ENCODE measurements around the gene SLC36A4.
"Not testable (repeated sequence)": the region's sequence is repeated elsewhere in the genome, so short reads cannot be mapped to it uniquely, and the experiment has no call there.

Gene SLC36A4

GRCh38 chr11:93177891-93178290 is 19.9 kb downstream of the SLC36A4 start:
- H3K36me3 Mint-ChIP-seq (ENCODE audit: insufficient read depth); H3K4me3 Mint-ChIP-seq; H3K27ac Mint-ChIP-seq; H3K9me3 Mint-ChIP-seq; H3K27me3 Mint-ChIP-seq; H3K4me1 Mint-ChIP-seq (ENCODE audit: low read depth in 2 of 2); ATAC-seq (replicated peaks); DNase-seq: not testable (repeated sequence)

- DNase-seq: no peak
- Mint-ChIP-seq H3K27ac (no peak overlapping the region), H3K4me3 (no peak overlapping the region), H3K9me3 (no peaks in the 10 kb centered on the region), H3K4me1 (ENCODE audit: low read depth in 2 of 2) (peaks cover 0 to 3% of the 10 kb centered on the region in 2 donors), H3K36me3 (ENCODE audit: insufficient read depth) (no peaks in the 10 kb centered on the region), H3K27me3 (no peaks in the 10 kb centered on the region)
- ATAC-seq (replicated peaks): no peak
Measured at GRCh38 chr11:93169950-93170561, 27.7 kb downstream of the SLC36A4 start.

DNA sequence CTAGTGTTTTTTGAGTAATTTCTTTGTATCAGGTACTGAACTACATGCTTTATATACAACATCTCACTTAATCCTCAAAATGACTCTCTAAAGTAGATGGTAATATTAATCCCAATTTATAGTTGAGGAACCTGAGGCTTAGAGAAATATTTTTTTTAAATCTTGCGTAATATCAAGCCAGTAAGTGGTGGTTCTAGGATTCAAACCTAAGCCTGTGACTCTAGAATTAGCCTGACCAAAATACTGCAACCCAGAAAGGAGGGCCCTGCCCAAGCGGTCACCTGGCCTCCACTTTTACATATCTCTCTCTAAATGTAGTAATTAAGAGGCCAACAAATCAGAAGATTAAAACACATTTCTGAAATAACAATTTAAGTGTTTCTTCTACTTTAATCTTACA is 28.6 kb downstream of the SLC36A4 start:
- Mint-ChIP-seq H3K4me3 (no peak overlapping the region), H3K9me3 (no peaks in the 10 kb centered on the region), H3K27me3 (no peaks in the 10 kb centered on the region), H3K27ac (no peak overlapping the region), H3K4me1 (ENCODE audit: low read depth in 2 of 2) (peaks cover 0 to 3% of the 10 kb centered on the region in 2 donors), H3K36me3 (ENCODE audit: insufficient read depth) (peaks cover 7% of the 10 kb centered on the region)
- ATAC-seq (replicated peaks) (no peak), DNase-seq (no peak)

DNA sequence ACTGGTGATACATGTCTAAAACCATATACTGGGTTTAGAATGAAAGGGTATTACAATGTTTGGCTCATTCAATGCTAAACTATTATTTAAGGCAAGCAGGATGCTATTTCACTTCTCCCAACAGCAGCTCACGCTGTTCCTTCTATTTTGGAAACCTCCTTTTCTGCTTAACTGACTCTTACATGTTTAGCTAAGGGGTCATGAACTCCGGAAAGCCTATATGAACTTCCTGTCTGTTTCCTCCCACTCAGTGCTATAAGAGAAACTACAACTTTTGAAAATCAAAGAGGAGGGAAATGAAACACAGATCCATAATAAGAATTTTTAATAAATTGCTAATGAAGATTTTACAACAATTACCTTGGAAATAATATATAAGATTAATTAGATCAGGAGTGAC is 30.9 kb downstream of the SLC36A4 start:
- H3K4me3 Mint-ChIP-seq: no peak overlapping the region
- DNase-seq (no peak), ATAC-seq (replicated peaks) (no peak)
- no peaks in the 10 kb centered on the region for H3K27me3 Mint-ChIP-seq
- H3K9me3 Mint-ChIP-seq: no peaks in the 10 kb centered on the region
- peaks cover 0 to 3% of the 10 kb centered on the region in 2 donors for H3K4me1 Mint-ChIP-seq (ENCODE audit: low read depth in 2 of 2)
- no peak overlapping the region for H3K27ac Mint-ChIP-seq
- H3K36me3 Mint-ChIP-seq (ENCODE audit: insufficient read depth): peaks cover 13% of the 10 kb centered on the region

DNA sequence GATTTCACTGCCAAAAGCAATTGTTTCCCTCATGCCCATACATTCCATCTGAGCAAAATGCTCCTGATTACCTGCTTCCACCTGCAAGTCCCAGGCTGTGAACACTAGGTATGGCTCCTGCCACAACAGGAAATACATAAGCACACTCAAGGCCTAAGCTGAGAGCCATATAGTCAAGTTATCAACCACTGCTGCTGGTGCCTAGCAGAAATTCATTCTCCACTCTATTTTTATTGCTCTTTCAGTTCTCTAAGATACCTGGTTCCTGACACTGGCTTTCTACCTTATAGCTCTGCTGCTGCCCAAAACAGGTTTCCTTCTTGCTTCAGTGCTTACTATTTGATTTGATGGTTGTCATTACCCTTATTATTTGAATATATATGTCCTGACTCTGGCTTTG is 31.6 kb downstream of the SLC36A4 start:
- no peaks in the 10 kb centered on the region for H3K27me3 Mint-ChIP-seq
- no peak overlapping the region for H3K27ac Mint-ChIP-seq
- no peak overlapping the region for H3K4me3 Mint-ChIP-seq
- ATAC-seq (replicated peaks) (no peak), DNase-seq (no peak)
- H3K4me1 Mint-ChIP-seq (ENCODE audit: low read depth in 2 of 2): peaks cover 0 to 3% of the 10 kb centered on the region in 2 donors
- no peaks in the 10 kb centered on the region for H3K9me3 Mint-ChIP-seq
- H3K36me3 Mint-ChIP-seq (ENCODE audit: insufficient read depth): peaks cover 20% of the 10 kb centered on the region

DNA sequence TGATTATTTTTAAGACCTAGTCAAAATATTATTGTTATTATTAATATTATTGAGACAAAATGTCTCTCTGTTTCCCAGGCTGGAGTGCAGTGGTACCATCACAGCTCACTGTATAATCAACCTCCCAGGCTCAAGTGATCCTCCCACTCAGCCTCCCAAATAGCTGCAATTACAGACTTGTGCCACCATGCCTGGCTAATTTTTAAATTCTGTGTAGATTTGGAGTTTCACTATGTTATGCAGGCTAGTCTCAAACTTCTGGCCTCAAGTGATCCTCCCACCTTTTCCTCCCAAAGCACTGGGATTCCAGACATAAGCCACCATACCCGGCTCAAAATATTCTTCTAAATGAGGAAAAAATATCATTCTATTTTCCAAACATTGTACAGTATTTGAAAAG is 37.0 kb downstream of the SLC36A4 start:
- H3K4me3 Mint-ChIP-seq: no peak overlapping the region
- H3K27ac Mint-ChIP-seq: no peak overlapping the region
- DNase-seq: no peak
- H3K9me3 Mint-ChIP-seq: no peaks in the 10 kb centered on the region
- no peak for ATAC-seq (replicated peaks)
- H3K27me3 Mint-ChIP-seq: no peaks in the 10 kb centered on the region
- no peaks in the 10 kb centered on the region for H3K4me1 Mint-ChIP-seq (ENCODE audit: low read depth in 2 of 2)
- H3K36me3 Mint-ChIP-seq (ENCODE audit: insufficient read depth): peaks cover 20% of the 10 kb centered on the region

DNA sequence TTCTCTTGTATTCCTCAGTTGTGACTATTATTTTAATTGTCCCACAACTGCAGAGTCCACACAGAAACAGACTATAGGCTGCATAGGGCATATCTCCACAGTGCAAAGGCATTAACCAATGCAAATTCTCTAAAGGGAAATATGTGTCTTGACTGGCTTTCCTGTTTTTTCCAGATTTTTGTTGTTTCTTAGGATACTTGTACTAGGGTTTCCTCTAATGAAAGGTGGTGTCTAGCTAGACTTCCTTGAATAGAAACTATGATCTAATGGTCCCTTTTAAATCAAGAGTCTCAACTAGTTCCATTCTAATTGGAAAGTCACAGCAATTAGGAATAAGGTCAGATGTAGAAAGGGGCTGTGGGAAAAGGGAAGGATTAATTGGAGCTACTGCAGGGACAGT is 37.6 kb downstream of the SLC36A4 start:
- no peak for ATAC-seq (replicated peaks)

DNA sequence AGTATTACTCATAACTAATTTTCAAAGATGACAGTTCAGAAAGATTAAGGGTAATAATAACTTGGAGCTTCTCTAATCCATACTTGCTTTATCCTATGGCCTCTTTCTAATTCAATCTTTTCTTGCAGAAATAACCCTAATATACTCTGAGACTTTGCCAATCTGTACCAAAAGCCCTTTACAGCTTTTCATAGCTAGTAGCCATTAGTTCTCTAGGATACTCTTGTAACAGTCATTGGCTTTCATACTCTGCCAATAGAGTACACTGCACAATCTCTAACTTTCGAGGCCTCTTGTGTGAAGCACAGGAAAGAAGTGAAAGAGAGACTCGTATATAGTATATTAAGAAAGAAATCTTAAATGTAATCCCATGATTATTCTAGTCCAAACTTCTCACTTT is 38.1 kb downstream of the SLC36A4 start:
- peaks cover 18% of the 10 kb centered on the region for H3K36me3 Mint-ChIP-seq (ENCODE audit: insufficient read depth)
- H3K9me3 Mint-ChIP-seq: no peaks in the 10 kb centered on the region
- no peaks in the 10 kb centered on the region for H3K27me3 Mint-ChIP-seq
- DNase-seq: no peak
- H3K27ac Mint-ChIP-seq: no peak overlapping the region
- no peak overlapping the region for H3K4me3 Mint-ChIP-seq
- no peaks in the 10 kb centered on the region for H3K4me1 Mint-ChIP-seq (ENCODE audit: low read depth in 2 of 2)
- ATAC-seq (replicated peaks): no peak

More for the DNA sequence above, 37.6 kb downstream of the SLC36A4 start:
- Mint-ChIP-seq H3K9me3 (no peaks in the 10 kb centered on the region), H3K36me3 (ENCODE audit: insufficient read depth) (peaks cover 20% of the 10 kb centered on the region), H3K27ac (no peak overlapping the region), H3K4me1 (ENCODE audit: low read depth in 2 of 2) (no peaks in the 10 kb centered on the region), H3K27me3 (no peaks in the 10 kb centered on the region), H3K4me3 (no peak overlapping the region)
- DNase-seq: no peak

DNA sequence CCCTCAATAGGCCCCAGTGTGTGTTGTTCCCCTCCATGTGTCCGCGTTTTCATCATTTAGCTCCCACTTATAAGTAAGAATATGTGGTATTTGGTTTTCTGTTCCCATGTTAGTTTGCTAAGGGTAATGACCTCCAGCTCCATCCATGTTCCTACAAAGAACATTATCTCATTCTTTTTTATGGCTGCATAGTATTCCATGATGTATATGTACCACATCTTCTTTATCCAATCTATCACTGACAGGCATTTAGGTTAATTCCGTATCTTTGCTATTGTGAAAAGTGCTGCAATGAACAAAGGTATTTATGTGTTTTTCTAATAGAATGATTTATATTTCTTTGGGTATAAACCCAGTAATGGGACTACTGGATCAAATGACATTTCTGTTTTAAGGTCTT is 42.1 kb downstream of the SLC36A4 start:
- H3K36me3 Mint-ChIP-seq (ENCODE audit: insufficient read depth): no peaks in the 10 kb centered on the region
- H3K4me3 Mint-ChIP-seq: no peak overlapping the region
- ATAC-seq (replicated peaks) (no peak), DNase-seq (no peak)
- H3K27me3 Mint-ChIP-seq: no peaks in the 10 kb centered on the region
- H3K4me1 Mint-ChIP-seq (ENCODE audit: low read depth in 2 of 2): no peaks in the 10 kb centered on the region
- H3K27ac Mint-ChIP-seq: no peak overlapping the region
- H3K9me3 Mint-ChIP-seq: no peaks in the 10 kb centered on the region

DNA sequence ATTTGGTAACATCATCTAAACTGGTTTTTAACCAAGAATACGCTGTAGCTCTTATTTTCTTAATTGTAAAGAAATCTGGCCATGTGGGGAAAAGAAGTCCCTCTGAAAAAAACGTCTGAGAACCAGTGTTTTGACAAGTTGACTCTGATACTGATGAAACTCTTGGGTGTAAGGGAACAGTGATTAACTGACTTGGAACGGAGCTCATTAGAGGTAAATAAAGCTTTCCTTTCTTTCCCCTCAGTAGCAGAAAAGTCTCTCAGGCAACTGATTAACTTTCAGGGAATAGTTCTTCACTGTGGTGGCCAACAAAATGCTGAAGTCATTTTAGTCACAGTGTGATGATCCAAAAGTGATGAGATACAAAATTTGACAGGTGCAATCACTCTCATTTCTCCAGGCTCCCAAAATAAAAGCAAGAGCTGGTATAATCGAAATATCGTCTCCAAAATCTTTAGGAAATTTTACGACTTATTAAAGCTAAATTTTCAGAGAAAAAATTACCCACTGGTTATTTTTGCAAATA is 52.3 kb downstream of the SLC36A4 start:
- Mint-ChIP-seq H3K36me3 (ENCODE audit: insufficient read depth) (peaks cover 3% of the 10 kb centered on the region), H3K4me1 (ENCODE audit: low read depth in 2 of 2) (no peaks in the 10 kb centered on the region), H3K9me3 (no peaks in the 10 kb centered on the region), H3K4me3 (no peak overlapping the region), H3K27ac (no peak overlapping the region), H3K27me3 (no peaks in the 10 kb centered on the region)
- ATAC-seq (replicated peaks) (no peak), DNase-seq (no peak)

DNA sequence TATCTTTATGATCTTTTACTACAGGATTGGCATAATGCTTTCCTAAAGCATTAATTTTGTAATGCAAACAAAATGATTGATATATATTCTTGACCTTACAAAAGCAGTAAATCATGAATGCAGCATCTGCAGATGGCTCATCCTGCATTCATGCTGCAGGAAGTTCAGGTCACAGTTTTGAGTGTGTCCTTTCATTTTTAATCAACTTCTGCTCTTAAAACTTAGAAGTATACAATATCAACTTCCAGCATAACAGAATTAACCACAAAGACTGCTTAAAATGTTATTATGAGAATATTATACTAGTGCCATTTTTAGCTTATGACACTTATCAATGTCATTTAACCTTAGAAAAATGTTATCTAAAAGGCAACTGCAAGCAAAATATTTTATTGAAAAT is 54.0 kb downstream of the SLC36A4 start:
- H3K27ac Mint-ChIP-seq: no peak overlapping the region
- H3K4me3 Mint-ChIP-seq: no peak overlapping the region
- H3K4me1 Mint-ChIP-seq (ENCODE audit: low read depth in 2 of 2): no peaks in the 10 kb centered on the region
- ATAC-seq (replicated peaks) (no peak), DNase-seq (no peak)
- peaks cover 3% of the 10 kb centered on the region for H3K36me3 Mint-ChIP-seq (ENCODE audit: insufficient read depth)
- H3K27me3 Mint-ChIP-seq: no peaks in the 10 kb centered on the region
- H3K9me3 Mint-ChIP-seq: no peaks in the 10 kb centered on the region

DNA sequence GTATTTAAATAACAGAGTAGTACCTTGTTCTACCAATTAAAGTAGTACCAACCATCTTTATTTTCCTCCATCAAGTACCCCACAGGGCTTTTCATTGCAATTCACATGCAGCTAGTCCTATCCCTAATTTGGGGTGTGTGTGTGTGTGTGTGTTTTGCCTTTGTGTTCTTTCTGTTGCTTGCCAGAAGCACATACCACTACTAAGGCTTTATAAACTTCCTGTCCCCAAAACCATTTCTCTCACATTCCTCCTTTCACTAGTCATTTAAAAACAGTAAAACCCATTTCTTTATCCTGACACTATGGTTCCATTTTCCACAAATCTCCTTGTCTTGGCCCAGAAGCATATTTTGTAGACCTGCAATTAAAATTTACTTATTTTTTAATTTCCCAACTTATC is 54.6 kb downstream of the SLC36A4 start:
- Mint-ChIP-seq H3K27me3 (no peaks in the 10 kb centered on the region), H3K36me3 (ENCODE audit: insufficient read depth) (peaks cover 3% of the 10 kb centered on the region), H3K9me3 (no peaks in the 10 kb centered on the region), H3K27ac (no peak overlapping the region), H3K4me3 (no peak overlapping the region), H3K4me1 (ENCODE audit: low read depth in 2 of 2) (no peaks in the 10 kb centered on the region)
- DNase-seq (no peak), ATAC-seq (replicated peaks) (no peak)

DNA sequence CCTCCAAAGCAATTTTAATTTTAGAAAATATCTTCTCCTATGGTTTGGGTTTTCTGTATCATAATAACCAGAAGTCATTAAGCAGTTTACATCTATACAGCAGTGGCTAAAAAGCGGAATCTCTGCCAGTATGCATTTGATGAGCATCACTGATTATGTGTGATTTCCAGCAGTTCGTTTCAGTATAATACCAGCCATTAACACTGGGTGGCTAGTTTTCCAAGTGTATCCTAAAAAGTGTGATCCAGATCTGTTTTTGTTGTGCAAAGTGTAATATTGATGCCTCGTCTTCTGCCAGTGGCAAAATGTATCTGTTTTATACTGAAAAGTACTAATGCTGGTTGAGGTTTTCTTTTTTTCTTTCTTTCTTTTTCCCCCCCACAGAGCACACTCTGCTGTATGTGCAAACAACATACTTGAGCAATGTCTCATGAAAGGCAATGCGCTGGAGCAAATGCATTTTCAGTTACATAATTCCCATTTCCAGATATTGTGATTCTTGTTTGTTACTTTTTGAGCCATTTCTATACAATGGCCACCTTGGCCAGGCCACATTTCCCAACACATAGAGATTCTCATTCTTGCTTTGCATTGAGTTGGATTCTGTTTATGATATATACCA is 64.2 kb downstream of the SLC36A4 start:
- H3K27me3 Mint-ChIP-seq: no peaks in the 10 kb centered on the region
- H3K4me1 Mint-ChIP-seq (ENCODE audit: low read depth in 2 of 2): no peaks in the 10 kb centered on the region
- H3K4me3 Mint-ChIP-seq: no peak overlapping the region

GRCh38 chr11:93132836-93133235 is 65.0 kb downstream of the SLC36A4 start:
- no peak overlapping the region for H3K27ac Mint-ChIP-seq
- H3K36me3 Mint-ChIP-seq (ENCODE audit: insufficient read depth): no peaks in the 10 kb centered on the region
- no peak overlapping the region for H3K4me3 Mint-ChIP-seq
- H3K27me3 Mint-ChIP-seq: peaks cover 1 to 2% of the 10 kb centered on the region in 2 donors
- H3K4me1 Mint-ChIP-seq (ENCODE audit: low read depth in 2 of 2): no peaks in the 10 kb centered on the region
- DNase-seq: no peak
- H3K9me3 Mint-ChIP-seq: no peaks in the 10 kb centered on the region
- no peak for ATAC-seq (replicated peaks)

More for the DNA sequence above, 64.2 kb downstream of the SLC36A4 start:
- no peak for ATAC-seq (replicated peaks)
- no peak for DNase-seq
- Mint-ChIP-seq H3K36me3 (ENCODE audit: insufficient read depth) (no peaks in the 10 kb centered on the region), H3K27ac (no peak overlapping the region), H3K9me3 (no peaks in the 10 kb centered on the region)
